ENCODE data around the gene MAGI1. TPM values are rescaled to one million over a fixed set of nuclear protein-coding genes. Genes with fewer than 3 reads are reported as not detected.

The MAGI1 gene
- total and polyA plus RNA-seq, 7 donors: 10.2 to 54.0 (median 29.8) TPM

DNA sequence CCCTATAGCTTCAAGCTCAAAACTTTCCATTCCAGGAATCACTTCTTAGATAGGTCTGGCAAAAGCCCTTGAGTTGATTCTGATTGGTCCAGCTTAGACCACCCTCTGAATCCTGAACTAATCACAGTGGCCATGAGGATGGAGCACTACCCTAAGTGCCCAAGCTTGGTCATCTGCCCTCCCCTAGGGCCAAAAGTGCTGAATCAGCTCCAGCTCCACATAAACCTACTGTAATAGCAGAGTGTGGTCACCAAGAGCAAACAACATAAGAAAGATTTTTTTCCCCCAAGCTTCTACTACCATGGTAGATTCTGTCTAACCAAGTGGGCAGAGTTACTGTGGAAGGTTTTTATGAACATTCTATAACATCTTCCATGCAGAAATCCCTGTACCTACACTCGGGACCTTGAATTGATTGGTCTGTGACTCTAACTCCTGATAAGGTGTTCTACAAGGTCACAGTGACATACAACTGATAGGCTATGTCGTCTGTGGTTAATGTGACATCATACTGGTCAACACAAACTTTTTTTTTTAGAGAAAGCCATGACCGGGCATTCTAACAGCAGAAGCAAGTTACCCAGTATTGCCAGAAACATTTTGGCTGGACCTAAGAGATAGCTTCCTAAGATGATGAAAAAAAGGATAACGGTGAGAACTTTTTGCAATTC is 320.9 kb downstream of the MAGI1 start:
- Histone ChIP-seq H3K36me3 (no peaks in the 10 kb centered on the region), H3K4me1 (peaks cover 0 to 6% (median 0%) of the 10 kb centered on the region in 4 donors), H3K27me3 (no peaks in the 10 kb centered on the region), H3K4me3 (no peak overlapping the region), H3K27ac (no peak overlapping the region), H3K9me3 (no peaks in the 10 kb centered on the region)
- 87 to 89% methylated on average over 4 of the region's 4 CpGs for WGBS, 2 donors
- DNase-seq: no peak
- TF ChIP-seq POLR2A (IDR thresholded peaks at IDR 0.05) (no peak), EP300 (IDR thresholded peaks at IDR 0.05) (no peak), POLR2AphosphoS5 (IDR thresholded peaks at IDR 0.05) (no peak)
- TF ChIP-seq, protein P1, sequence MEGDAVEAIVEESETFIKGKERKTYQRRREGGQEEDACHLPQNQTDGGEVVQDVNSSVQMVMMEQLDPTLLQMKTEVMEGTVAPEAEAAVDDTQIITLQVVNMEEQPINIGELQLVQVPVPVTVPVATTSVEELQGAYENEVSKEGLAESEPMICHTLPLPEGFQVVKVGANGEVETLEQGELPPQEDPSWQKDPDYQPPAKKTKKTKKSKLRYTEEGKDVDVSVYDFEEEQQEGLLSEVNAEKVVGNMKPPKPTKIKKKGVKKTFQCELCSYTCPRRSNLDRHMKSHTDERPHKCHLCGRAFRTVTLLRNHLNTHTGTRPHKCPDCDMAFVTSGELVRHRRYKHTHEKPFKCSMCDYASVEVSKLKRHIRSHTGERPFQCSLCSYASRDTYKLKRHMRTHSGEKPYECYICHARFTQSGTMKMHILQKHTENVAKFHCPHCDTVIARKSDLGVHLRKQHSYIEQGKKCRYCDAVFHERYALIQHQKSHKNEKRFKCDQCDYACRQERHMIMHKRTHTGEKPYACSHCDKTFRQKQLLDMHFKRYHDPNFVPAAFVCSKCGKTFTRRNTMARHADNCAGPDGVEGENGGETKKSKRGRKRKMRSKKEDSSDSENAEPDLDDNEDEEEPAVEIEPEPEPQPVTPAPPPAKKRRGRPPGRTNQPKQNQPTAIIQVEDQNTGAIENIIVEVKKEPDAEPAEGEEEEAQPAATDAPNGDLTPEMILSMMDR (IDR thresholded peaks at IDR 0.05): no peak
- intact Hi-C loops (cut with DNase I): no loop called here

DNA sequence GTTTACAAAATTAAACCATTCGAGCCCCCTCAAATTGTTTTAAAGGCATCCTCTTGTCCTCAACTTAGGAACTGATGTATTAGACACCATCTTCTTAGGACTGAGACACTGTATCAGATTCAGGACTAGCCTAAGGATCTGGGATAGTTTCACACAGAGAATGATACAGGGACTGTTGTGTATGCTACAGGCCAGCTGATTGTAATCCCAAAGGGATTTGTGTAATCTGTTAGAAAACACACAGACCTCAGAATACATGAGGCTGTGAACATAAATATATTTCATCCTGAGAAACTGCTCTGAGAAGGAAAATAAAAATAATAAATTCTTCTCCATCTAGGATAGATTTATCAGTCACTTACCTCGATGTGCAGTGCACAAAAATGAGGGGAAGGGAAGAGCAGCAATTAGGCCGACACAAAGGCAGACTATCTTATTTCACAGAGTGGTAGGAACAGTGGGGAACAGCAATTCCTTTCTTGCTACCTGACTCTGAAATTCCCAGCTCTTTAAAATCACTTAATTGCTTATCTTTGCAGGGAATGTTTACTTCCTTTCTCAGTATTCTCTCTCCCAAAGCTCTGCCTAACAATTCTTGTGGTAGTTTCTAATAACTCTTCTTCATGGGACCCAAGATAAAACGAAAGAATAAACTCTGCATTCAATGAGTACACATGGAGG is 322.5 kb downstream of the MAGI1 start:
- DNase-seq: no peak
- Histone ChIP-seq H3K4me1 (peaks cover 0 to 6% (median 0%) of the 10 kb centered on the region in 4 donors), H3K4me3 (no peak overlapping the region), H3K9me3 (no peaks in the 10 kb centered on the region), H3K27ac (no peak overlapping the region), H3K36me3 (no peaks in the 10 kb centered on the region), H3K27me3 (no peaks in the 10 kb centered on the region)
- intact Hi-C loops (cut with DNase I): no loop called here
- TF ChIP-seq EP300 (IDR thresholded peaks at IDR 0.05): no peak
- no peak for TF ChIP-seq POLR2A (IDR thresholded peaks at IDR 0.05)
- no peak for TF ChIP-seq POLR2AphosphoS5 (IDR thresholded peaks at IDR 0.05)
- TF ChIP-seq, protein P1 (IDR thresholded peaks at IDR 0.05): no peak
- 78 to 81% methylated on average over 4 of the region's 4 CpGs for WGBS, 2 donors

DNA sequence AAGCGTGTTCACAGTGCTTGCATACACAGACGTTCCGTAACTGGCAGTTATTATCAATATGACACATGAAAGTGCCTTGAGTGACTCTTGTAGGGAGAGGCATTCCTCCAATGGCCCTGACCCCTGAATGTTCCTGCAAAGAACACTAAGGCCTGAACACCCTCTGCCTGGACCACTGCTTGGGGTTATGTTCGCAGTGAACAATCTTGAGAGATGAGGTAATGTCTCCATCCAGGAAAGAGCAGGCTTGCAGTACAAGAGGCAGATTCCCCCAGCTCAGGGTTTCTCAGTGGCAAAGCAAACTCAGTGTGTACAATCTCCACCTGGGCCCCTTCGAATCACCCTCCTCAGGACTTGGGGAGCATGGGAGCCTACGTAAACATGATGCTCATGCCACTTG is 324.6 kb downstream of the MAGI1 start:
- no peak for TF ChIP-seq EP300 (IDR thresholded peaks at IDR 0.05)
- peak in 1 of 4 donors; percentile 18 for TF ChIP-seq POLR2AphosphoS5 (IDR thresholded peaks at IDR 0.05)
- TF ChIP-seq, protein P1 (IDR thresholded peaks at IDR 0.05): no peak
- Histone ChIP-seq H3K4me1 (peaks cover 0 to 6% (median 0%) of the 10 kb centered on the region in 4 donors), H3K4me3 (no peak overlapping the region), H3K36me3 (no peaks in the 10 kb centered on the region), H3K27me3 (no peaks in the 10 kb centered on the region), H3K9me3 (no peaks in the 10 kb centered on the region), H3K27ac (peak overlapping the region in 1 of 4 donors; percentile 39)
- 82 to 87% methylated on average over 6 of the region's 6 CpGs for WGBS, 2 donors
- intact Hi-C loops (cut with DNase I): no loop called here
- DNase-seq: no peak

DNA sequence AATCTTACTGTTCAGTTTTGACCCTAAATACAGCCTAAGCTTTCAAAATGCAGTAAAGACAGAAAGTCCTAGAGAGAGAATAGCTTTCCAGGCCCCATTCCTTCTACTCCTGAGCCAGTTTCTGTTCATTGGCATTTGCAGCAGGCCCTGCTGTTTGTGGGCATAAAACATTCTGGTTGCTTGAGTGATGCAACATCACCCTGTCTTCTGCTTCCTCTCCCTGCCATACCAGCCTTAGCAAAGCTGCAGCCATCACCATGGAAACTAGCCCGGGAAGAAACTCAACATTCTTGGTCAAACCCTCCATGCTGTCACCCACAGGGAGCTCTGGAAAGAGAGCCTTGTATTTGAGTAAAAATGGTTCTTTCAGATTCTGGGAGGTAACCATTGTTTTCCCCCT is 325.7 kb downstream of the MAGI1 start:
- H3K4me1 ChIP-seq: peaks cover 0 to 6% (median 0%) of the 10 kb centered on the region in 4 donors
- intact Hi-C loops (cut with DNase I): no loop called here
- H3K36me3 ChIP-seq: no peaks in the 10 kb centered on the region
- no peaks in the 10 kb centered on the region for H3K9me3 ChIP-seq
- H3K4me3 ChIP-seq: no peak overlapping the region
- H3K27me3 ChIP-seq: no peaks in the 10 kb centered on the region
- peak overlapping the region in 1 of 4 donors; percentile 39 for H3K27ac ChIP-seq
- WGBS, 2 donors: 49 to 77% methylated on average over 1 of the region's 1 CpG
- TF ChIP-seq, protein P1 (IDR thresholded peaks at IDR 0.05): no peak
- no peak for TF ChIP-seq EP300 (IDR thresholded peaks at IDR 0.05)
- no peak for TF ChIP-seq POLR2A (IDR thresholded peaks at IDR 0.05)
- no peak for TF ChIP-seq POLR2AphosphoS5 (IDR thresholded peaks at IDR 0.05)
- DNase-seq: peak; percentile 63
